Lower lobe of right lung (tissue), 2 donors: ENCODE results near the gene DCDC1. TPM values are rescaled to one million over a fixed set of nuclear protein-coding genes. Genes with fewer than 3 reads are reported as not detected.
A peak's percentile ranks its signal among the peaks of the same experiment; 100 is the strongest.

Experiments
- ATAC-seq, 2 donors: fragments of 200-7000 bp; cut with Tn5 transposase; one replicate each; pipeline ENCODE4 v1.9.1; 2020 to 2022; ENCODE audit warnings: mild to moderate bottlenecking in 2 of 2, moderate library complexity in 2 of 2
- DNase-seq: peaks from one replicate; pipeline ENCODE4 v3.0.0-alpha.2; 2020
- H3K27ac ChIP-seq: fragments of 200-600 bp; one replicate; pipeline ENCODE4 v1.8.0; 2022
- H3K27me3 ChIP-seq: fragments of 200-600 bp; one replicate; pipeline ENCODE4 v1.8.0; 2022; ENCODE audit warnings: low read depth
- H3K36me3 ChIP-seq: fragments of 200-600 bp; one replicate; pipeline ENCODE4 v1.8.0; 2022; ENCODE audit warnings: mild to moderate bottlenecking
- H3K4me1 ChIP-seq: fragments of 200-600 bp; one replicate; pipeline ENCODE4 v1.8.0; 2022
- H3K4me3 ChIP-seq: fragments of 200-600 bp; one replicate; pipeline ENCODE4 v1.8.0; 2022; ENCODE audit warnings: mild to moderate bottlenecking
- H3K9me3 ChIP-seq: fragments of 200-600 bp; one replicate; pipeline ENCODE4 v1.8.0; 2022
- intact Hi-C: fragments of 100-400 bp; cut with DNase I; formaldehyde crosslinking; loops from one replicate; pipeline ENCODE4 v1.11.0; 2022
- total RNA-seq: library from RNA; stranded (reverse); fragmentation: NEBNext Ultra II Directional; extraction: Animal tissue kit (Norgen Biotek cat#: 25700); gene quantifications from one replicate; pipeline ENCODE4 v1.2.1, GENCODE V29; 2021
- TF ChIP-seq, protein P1 (sequence below): fragments of 200-600 bp; IDR thresholded peaks from one replicate; pipeline ENCODE4 v1.8.0; 2022; ENCODE audit warnings: antibody characterized with exemption, mild to moderate bottlenecking
- donor health status: DM: no; HTN: yes; CAD: no; lungs with severe emphysema.

DCDC1 gene
- total RNA-seq, 1 donor from 2014 or later: 4.1 TPM

DNA sequence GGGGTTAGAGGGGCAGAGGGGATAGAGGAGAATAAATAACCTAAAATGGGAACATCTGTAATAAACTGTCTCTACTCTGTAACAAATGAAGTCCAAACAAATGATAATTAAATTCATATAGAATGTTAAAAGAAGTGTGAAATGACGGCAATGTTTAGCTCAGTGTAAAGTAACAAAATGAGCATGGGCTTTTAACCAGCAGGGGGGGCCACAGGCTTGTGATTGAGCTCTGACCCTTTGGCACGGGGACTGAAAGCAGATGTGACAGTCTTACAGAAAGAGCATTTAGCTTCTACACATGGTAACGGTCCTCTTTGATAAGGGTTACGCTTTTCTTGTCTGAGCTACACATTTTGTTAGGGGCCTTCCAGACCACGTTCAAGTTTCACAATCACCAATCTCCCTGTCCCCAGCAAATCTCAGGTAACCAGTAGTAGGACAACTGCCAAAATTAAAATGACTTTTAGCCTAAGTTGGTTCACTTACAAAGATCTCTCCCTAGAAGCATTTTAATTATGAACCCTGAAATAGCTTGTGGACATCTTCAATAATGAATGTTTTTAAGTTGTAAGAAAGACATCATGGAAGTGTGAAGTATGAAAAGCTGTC lies 262.5 kb downstream of the DCDC1 start:
- Histone ChIP-seq H3K4me3 (no peak overlapping the region), H3K27ac (no peak overlapping the region), H3K36me3 (no peaks in the 10 kb centered on the region), H3K27me3 (no peaks in the 10 kb centered on the region), H3K4me1 (no peaks in the 10 kb centered on the region), H3K9me3 (no peaks in the 10 kb centered on the region)
- peak; percentile 62 to 80 for ATAC-seq
- TF ChIP-seq, protein P1, sequence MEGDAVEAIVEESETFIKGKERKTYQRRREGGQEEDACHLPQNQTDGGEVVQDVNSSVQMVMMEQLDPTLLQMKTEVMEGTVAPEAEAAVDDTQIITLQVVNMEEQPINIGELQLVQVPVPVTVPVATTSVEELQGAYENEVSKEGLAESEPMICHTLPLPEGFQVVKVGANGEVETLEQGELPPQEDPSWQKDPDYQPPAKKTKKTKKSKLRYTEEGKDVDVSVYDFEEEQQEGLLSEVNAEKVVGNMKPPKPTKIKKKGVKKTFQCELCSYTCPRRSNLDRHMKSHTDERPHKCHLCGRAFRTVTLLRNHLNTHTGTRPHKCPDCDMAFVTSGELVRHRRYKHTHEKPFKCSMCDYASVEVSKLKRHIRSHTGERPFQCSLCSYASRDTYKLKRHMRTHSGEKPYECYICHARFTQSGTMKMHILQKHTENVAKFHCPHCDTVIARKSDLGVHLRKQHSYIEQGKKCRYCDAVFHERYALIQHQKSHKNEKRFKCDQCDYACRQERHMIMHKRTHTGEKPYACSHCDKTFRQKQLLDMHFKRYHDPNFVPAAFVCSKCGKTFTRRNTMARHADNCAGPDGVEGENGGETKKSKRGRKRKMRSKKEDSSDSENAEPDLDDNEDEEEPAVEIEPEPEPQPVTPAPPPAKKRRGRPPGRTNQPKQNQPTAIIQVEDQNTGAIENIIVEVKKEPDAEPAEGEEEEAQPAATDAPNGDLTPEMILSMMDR: peak; percentile 66
- intact Hi-C loops: no loop called here
- DNase-seq: peak; percentile 47

DNA sequence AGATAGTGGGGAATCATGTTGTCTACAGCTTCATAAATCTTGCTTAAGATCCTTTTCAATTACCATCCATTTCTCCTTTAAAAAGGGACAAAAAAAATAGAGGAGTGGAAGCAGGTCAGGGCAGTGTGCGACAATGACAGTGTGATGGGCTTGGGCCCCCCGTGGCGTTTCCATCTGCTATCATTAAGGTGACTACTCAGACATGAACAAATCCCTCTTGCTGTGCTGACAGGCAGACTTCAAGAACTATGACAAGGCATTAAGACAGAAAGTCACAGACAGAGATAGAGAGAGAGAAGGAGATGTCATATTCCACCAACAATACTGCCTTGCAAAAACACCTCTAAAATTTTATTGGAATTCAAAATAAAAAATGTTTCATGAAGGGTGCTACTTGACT lies 263.2 kb downstream of the DCDC1 start:
- Histone ChIP-seq H3K27me3 (no peaks in the 10 kb centered on the region), H3K36me3 (no peaks in the 10 kb centered on the region), H3K4me3 (no peak overlapping the region), H3K9me3 (no peaks in the 10 kb centered on the region), H3K27ac (no peak overlapping the region), H3K4me1 (no peaks in the 10 kb centered on the region)
- no peak for DNase-seq
- TF ChIP-seq, protein P1: no peak
- intact Hi-C loops: no loop called here
- ATAC-seq: no peak

DNA sequence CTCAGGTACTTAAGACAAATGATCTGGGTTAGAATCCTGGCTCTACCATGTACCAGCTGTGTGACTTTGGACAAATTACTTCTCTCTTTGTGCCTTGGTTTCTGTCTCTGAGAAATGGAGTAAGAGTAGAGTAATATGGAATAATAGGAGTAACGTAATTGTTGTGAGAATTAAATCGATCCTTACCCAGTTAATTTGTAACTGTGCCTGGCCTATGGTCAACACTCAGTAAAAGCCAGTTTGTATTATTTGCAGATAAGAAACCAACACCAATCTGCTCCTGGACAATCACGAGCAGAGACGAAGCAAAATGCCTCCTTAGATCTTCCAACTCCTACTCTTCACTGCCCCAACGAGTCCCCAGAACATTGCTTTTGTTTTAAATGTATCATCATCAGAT lies 266.7 kb downstream of the DCDC1 start:
- no peak for ATAC-seq
- TF ChIP-seq, protein P1: no peak

DNA sequence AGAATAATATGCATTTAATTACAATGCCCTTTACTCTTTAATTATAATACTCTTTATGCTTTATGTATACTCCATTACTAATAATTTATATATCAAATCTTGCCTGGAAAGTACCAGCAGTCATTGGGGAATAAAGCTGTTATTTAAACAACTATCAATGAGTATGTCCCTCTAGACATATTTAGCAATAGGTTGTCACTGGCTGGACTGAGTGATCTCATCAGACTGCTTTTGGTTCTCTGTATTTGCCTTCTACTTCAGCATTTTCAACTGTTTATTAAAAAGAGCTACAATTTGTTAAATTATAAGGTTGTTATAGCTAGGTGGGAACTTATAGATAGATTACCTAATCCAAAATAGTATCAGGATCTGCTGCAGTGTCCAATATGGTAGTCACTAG lies 267.2 kb downstream of the DCDC1 start:
- intact Hi-C loops: no loop called here
- no peaks in the 10 kb centered on the region for H3K4me1 ChIP-seq
- H3K9me3 ChIP-seq: no peaks in the 10 kb centered on the region
- H3K27me3 ChIP-seq: no peaks in the 10 kb centered on the region
- no peaks in the 10 kb centered on the region for H3K36me3 ChIP-seq
- no peak for ATAC-seq
- H3K4me3 ChIP-seq: no peak overlapping the region
- H3K27ac ChIP-seq: no peak overlapping the region
- no peak for DNase-seq
- TF ChIP-seq, protein P1: no peak

More for the DNA sequence above, 266.7 kb downstream of the DCDC1 start:
- Histone ChIP-seq H3K27me3 (no peaks in the 10 kb centered on the region), H3K4me3 (no peak overlapping the region), H3K27ac (no peak overlapping the region), H3K36me3 (no peaks in the 10 kb centered on the region), H3K9me3 (no peaks in the 10 kb centered on the region), H3K4me1 (no peaks in the 10 kb centered on the region)
- no peak for DNase-seq
- intact Hi-C loops: no loop called here

DNA sequence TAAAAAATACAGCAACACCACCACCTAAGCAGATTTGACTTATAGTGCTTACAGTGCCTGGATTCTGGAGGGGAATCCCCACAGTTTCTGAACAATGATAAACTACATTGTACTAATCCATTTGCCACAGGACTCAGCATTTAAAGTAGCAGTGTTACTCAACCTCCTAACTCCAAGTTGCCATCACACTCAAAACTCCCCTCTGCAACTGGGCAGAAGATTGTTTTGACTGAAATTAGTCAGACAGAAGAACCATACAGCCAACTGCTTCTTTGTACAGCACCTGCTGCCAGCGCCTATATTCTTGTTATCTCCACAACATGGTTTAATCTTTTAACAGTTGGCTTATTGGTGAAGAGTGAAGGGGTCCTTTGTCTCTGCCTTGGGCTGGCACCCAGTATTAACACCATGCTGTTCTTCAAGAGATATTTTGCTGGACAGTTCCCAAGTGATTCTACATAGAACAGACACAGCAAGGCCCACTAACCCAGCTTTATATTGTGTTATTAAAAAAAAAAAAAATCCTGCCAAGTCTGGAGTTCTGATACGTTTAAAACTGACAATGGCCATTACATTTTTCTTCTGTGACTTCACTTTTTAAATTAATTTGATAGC lies 273.2 kb downstream of the DCDC1 start:
- intact Hi-C loops: no loop called here
- H3K9me3 ChIP-seq: no peaks in the 10 kb centered on the region
- TF ChIP-seq, protein P1: no peak
- H3K36me3 ChIP-seq: no peaks in the 10 kb centered on the region
- H3K27me3 ChIP-seq: no peaks in the 10 kb centered on the region
- no peak for ATAC-seq
- no peak overlapping the region for H3K4me3 ChIP-seq
- no peak overlapping the region for H3K27ac ChIP-seq
- no peaks in the 10 kb centered on the region for H3K4me1 ChIP-seq
- DNase-seq: no peak
